SH-SY5Y (cell line): Measurements from ENCODE around the gene UNC79.

ENCODE experiments used
- GATA2 ChIP-seq: IDR thresholded peaks from 2 replicates; pipeline ENCODE4 v1.6.1; 2011; ENCODE audit warnings: mild to moderate bottlenecking, low read depth, low read length
- GATA3 ChIP-seq: IDR thresholded peaks from 2 replicates; pipeline ENCODE4 v1.6.1; 2011; ENCODE audit warnings: low read depth, mild to moderate bottlenecking, low read length, moderate library complexity

GRCh38 chr14:93525696-93526451 is 95.1 kb downstream of the UNC79 start:
- no peak for TF ChIP-seq GATA3
- TF ChIP-seq GATA2, result no peak
